DND-41 (cell line): ENCODE measurements around the gene UBLCP1.

ENCODE experiments used
- EZH2 ChIP-seq: IDR thresholded peaks from 3 replicates; pipeline ENCODE4 v1.6.1; 2012; ENCODE audit warnings: borderline replicate concordance, low read depth, mild to moderate bottlenecking, moderate library complexity, low read length, inconsistent platforms; ENCODE audit not compliant: severe bottlenecking
- TF ChIP-seq, protein P1 (sequence below): IDR thresholded peaks from 2 replicates; pipeline ENCODE4 v1.5.1; 2012; ENCODE audit warnings: borderline replicate concordance, low read length, moderate library complexity, mild to moderate bottlenecking; ENCODE audit not compliant: poor library complexity, severe bottlenecking; ENCODE audit errors: extremely low read depth

GRCh38 chr5:159324102-159324755 is 61.1 kb downstream of the UBLCP1 start:
- TF ChIP-seq EZH2: no peak
- TF ChIP-seq, protein P1, sequence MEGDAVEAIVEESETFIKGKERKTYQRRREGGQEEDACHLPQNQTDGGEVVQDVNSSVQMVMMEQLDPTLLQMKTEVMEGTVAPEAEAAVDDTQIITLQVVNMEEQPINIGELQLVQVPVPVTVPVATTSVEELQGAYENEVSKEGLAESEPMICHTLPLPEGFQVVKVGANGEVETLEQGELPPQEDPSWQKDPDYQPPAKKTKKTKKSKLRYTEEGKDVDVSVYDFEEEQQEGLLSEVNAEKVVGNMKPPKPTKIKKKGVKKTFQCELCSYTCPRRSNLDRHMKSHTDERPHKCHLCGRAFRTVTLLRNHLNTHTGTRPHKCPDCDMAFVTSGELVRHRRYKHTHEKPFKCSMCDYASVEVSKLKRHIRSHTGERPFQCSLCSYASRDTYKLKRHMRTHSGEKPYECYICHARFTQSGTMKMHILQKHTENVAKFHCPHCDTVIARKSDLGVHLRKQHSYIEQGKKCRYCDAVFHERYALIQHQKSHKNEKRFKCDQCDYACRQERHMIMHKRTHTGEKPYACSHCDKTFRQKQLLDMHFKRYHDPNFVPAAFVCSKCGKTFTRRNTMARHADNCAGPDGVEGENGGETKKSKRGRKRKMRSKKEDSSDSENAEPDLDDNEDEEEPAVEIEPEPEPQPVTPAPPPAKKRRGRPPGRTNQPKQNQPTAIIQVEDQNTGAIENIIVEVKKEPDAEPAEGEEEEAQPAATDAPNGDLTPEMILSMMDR: no peak
